HFF-Myc (cell line): ENCODE data around the gene LDHAL6A.
A peak's percentile ranks its signal among the peaks of the same experiment; 100 is the strongest.

Experiments
- DNase-seq: peaks from one replicate; pipeline ENCODE4 v3.0.0-alpha.2; 2011; ENCODE audit warnings: low read depth; ENCODE audit errors: extremely low read depth
- H3K4me3 ChIP-seq: replicated peaks from 2 replicates; pipeline ENCODE4 v1.5.1; 2011; ENCODE audit warnings: low read depth, mild to moderate bottlenecking, control low read depth, low read length
- CTCF ChIP-seq: IDR thresholded peaks from 2 replicates; pipeline ENCODE4 v1.5.1; 2012; ENCODE audit warnings: mild to moderate bottlenecking, low read depth, low read length, control low read depth; ENCODE audit errors: missing control alignments

Gene LDHAL6A

GRCh38 chr11:18523084-18523483 is 67.4 kb downstream of the LDHAL6A start:
- H3K4me3 ChIP-seq: no peak overlapping the region
- TF ChIP-seq CTCF: no peak
- DNase-seq: no peak

GRCh38 chr11:18524248-18524647 is 68.6 kb downstream of the LDHAL6A start:
- DNase-seq: no peak
- no peak overlapping the region for H3K4me3 ChIP-seq
- no peak for TF ChIP-seq CTCF

GRCh38 chr11:18526130-18526520 is 70.5 kb downstream of the LDHAL6A start:
- H3K4me3 ChIP-seq: peak overlapping the region; percentile 75
- no peak for TF ChIP-seq CTCF
- no peak for DNase-seq

- H3K4me3 ChIP-seq: peak within 1 kb of the TSS; percentile 75
- peak; percentile 79 for DNase-seq
- no peak for TF ChIP-seq CTCF
These were observed 71.1 kb downstream of the LDHAL6A start, which contains the start of gene TSG101 for GRCh38 chr11:18526521-18527296. TSS of gene TSG101 (minus strand) at chr11:18526942. CDS start at chr11:18526816, 126 bp downstream.

- H3K4me3 ChIP-seq: peak overlapping the region; percentile 75
- no peak for DNase-seq
- no peak for TF ChIP-seq CTCF
These were observed 71.9 kb downstream of the LDHAL6A start for GRCh38 chr11:18527512-18527911.
